GM12872 (cell line): ENCODE results near the gene FAM8A1.

Experiments
- TF ChIP-seq, protein P1 (sequence below): IDR thresholded peaks from 3 replicates; pipeline ENCODE4 v1.5.1; 2011; ENCODE audit warnings: low read depth, mild to moderate bottlenecking, low read length, moderate library complexity; ENCODE audit not compliant: insufficient read depth

The FAM8A1 gene

DNA sequence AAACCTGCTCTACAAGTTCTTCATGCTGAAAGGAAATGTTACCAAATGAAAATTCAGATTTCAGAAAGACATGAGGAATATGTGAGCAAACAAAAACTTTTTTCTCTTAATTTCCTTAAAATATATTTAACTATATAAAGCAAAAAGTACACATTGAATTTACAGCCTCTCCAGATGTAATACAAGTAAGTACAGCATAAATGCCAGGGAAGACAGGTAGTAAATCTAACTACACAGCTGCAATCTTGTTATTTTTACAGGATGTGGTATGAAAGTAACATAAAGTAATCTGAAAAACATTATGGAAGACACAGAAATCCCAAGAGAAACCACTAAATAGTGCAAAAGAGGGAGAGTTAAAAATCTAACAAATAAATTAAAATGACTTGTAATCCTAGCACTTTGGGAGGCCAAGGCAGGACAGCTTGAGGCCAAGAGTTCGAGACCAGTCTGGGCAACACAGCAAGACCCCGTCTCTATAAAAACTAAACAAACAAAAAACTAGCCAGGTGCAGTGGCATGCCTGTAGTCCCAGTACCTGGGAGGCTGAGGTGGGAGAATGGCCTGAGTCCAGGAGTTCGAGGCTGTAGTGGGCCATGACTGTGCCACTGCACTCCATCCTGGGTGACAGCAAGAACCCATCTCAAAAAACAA, 50.7 kb downstream of the FAM8A1 start:
- TF ChIP-seq, protein P1, sequence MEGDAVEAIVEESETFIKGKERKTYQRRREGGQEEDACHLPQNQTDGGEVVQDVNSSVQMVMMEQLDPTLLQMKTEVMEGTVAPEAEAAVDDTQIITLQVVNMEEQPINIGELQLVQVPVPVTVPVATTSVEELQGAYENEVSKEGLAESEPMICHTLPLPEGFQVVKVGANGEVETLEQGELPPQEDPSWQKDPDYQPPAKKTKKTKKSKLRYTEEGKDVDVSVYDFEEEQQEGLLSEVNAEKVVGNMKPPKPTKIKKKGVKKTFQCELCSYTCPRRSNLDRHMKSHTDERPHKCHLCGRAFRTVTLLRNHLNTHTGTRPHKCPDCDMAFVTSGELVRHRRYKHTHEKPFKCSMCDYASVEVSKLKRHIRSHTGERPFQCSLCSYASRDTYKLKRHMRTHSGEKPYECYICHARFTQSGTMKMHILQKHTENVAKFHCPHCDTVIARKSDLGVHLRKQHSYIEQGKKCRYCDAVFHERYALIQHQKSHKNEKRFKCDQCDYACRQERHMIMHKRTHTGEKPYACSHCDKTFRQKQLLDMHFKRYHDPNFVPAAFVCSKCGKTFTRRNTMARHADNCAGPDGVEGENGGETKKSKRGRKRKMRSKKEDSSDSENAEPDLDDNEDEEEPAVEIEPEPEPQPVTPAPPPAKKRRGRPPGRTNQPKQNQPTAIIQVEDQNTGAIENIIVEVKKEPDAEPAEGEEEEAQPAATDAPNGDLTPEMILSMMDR, result no peak

DNA sequence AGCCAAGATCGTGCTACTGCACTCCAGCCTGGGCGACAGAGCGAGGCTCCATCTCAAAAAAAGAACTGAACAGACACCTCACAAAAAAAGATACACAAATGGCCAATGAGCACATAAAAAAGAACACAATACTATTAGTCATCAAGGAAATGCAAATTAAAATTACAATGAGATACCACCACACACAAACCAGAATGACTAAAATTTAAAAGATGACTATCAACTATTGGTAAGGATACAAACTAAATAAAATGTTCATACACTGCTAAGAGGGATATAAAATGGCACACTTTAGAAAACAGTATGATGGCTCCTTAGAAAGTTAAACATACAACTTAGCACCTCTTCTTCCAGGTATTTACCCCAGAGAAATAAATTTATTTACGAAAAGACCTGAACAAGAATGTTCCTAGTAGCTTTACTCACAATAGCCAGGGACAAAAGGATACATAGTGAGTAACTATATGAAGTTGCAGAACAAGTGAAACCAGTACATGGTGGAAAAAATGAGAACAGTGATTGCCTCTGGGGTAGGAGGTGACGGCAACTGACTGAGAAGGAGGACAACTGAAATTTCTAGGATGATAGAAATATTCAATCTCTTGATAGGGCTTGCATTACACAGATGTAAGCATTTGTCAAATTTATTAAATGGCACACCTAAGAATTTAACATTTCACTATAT, 53.2 kb downstream of the FAM8A1 start:
- TF ChIP-seq, protein P1, result no peak

DNA sequence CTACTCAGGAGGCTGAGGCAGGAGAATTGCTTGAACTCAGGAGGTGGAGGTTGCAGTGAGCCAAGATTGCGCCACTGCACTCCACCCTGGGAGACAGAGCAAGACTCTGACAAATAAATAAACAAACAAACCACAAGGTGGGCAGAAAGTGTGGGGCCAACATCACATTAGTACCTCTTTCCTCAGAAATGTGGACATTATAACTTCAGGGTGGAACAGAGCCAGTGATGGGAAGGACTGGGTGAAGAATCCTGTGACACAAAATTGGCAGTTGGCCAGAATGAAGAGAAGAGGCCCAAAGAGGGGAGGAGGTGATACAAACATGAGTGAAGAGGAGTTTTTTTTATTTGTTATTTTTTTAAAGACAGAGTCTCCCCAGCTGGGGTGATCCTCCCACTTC, 56.0 kb downstream of the FAM8A1 start:
- TF ChIP-seq, protein P1, result no peak

DNA sequence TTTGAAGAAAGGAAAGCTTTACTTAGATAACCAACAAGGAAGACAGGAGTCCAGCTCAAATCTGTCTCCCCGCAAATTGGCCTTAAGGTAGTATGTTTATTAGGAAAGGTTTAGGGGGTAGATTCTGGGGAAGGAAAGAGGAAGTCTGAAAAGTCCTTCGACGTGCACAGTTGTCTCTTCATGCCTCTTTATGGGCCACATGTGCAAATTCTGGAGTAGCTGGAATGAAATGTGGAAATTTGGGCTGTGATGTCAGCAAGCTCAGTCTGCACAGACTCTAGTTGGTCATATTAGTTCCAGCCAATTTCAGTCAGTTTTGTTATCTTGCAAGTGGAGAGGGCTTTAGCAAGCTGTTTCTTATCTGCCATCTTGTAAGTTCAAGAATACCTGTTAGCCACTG, 56.5 kb downstream of the FAM8A1 start:
- TF ChIP-seq, protein P1, result no peak
